Neural cell (in vitro differentiated cells): ENCODE results near the gene IRF2BP1.

ENCODE experiments used
- RAD21 ChIP-seq: fragments of 450-650 bp; conservative IDR thresholded peaks from 2 replicates; pipeline ENCODE4 v1.6.1; 2014; ENCODE audit warnings: antibody characterized with exemption, mild to moderate bottlenecking, moderate library complexity
- TF ChIP-seq, protein P1 (sequence below): fragments of 450-650 bp; IDR thresholded peaks from 2 replicates; pipeline ENCODE4 v1.5.1; 2014; ENCODE audit warnings: antibody characterized with exemption, mild to moderate bottlenecking, moderate library complexity; ENCODE audit not compliant: poor library complexity, severe bottlenecking

DNA sequence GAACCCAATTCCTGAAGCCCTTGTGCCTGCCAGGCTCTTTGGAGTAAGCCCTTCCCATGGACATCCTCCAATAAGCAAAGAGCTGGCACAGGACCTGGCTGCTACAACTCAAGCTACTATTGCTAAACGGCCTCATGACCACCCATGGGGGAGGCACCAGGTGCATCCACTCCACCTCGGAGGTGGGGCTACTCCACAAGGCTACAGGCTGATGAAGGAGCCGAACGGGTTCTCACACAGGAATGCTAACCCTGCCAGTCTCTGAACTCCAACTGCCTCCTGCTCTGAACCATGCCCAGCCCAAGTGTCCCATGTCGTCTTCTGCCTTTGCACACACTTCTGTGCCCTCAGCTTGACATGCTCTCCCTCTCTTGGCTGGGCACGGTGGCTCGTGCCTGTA lies 33.0 kb downstream of the IRF2BP1 start:
- TF ChIP-seq, protein P1, sequence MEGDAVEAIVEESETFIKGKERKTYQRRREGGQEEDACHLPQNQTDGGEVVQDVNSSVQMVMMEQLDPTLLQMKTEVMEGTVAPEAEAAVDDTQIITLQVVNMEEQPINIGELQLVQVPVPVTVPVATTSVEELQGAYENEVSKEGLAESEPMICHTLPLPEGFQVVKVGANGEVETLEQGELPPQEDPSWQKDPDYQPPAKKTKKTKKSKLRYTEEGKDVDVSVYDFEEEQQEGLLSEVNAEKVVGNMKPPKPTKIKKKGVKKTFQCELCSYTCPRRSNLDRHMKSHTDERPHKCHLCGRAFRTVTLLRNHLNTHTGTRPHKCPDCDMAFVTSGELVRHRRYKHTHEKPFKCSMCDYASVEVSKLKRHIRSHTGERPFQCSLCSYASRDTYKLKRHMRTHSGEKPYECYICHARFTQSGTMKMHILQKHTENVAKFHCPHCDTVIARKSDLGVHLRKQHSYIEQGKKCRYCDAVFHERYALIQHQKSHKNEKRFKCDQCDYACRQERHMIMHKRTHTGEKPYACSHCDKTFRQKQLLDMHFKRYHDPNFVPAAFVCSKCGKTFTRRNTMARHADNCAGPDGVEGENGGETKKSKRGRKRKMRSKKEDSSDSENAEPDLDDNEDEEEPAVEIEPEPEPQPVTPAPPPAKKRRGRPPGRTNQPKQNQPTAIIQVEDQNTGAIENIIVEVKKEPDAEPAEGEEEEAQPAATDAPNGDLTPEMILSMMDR: no peak
- no peak for TF ChIP-seq RAD21
